NCI-H2196 treated with DMSO at 0.1 percent for 48 hours (cell line): ENCODE measurements around the gene TCF7L1.

Experiments
- DNase-seq: peaks from one replicate; lab custom pipeline; 2025; ENCODE audit not compliant: unreplicated experiment; lab: John Stamatoyannopoulos, UW

The TCF7L1 gene

DNA sequence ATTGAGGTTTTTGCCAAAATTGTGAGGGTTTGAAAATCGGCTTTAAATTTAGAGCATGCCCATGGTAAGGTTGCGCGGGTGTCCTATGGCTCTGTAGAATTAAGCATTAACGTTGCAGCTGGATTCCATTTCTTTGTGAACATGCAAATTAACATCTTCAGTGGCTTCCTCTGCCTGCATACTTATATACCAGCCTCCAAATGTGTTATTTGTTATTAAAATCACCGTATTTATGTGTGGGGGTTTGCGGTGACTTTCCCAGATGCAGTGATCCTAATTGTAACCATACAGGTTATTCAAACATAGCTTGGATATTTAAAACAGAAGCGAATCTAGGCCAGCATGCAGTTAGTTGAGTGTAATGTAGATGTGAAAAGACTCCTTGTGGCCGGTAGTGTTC lies 114.4 kb downstream of the TCF7L1 start:
- DNase-seq, result no peak

DNA sequence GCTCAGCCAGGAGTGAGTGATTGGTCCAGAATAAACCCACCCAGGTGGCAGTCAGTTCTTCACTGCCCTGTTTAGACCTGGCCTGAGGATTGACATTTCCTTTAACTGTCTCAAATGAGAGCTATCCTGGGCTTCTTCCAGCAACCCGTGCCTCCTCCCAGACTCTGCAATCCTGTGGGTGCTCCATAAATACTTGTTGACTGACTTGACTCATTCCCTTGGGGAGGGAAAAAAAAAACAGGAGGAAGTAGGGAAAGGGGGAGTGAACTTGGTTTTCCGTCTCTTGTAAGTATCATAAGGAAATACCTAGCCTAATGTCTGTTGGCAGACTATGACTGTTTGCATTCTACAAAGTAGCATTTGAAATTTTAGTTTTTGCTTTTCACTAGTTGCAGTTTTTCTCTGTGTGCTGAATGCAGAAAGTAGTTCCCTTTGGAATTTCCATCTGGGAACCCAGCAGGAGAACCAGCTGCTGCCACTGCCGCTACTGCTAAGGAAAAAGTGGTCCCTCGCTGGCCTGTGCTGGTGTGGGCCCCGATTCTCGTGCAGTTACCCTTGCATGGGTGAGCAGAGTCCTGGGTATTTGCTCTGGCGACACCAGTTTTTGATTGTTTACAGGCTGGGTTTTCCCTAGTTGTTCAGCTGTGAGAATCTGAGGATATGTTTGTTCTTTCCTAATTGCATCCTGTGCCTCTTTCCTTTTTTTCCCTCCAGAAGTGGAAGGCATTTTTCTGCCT lies 115.7 kb downstream of the TCF7L1 start:
- no peak for DNase-seq

DNA sequence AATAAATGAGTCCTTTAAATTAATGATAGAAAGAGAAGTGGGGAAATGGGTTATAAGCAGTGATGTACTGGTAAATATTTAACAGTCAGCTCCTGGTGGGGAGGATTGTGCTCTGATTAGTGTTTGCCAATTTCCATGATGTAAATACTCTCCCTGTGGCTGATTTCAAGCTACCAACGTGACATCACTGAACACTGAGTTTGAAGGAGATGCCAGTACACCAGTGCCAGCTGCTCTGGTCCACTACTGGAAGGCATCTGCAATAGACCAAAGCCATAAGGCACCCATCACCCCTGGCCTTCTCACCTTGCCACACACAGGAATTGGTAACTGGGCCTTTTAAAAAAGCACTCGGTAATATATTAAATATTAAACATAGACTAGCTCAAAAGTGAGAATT lies 116.9 kb downstream of the TCF7L1 start:
- no peak for DNase-seq

DNA sequence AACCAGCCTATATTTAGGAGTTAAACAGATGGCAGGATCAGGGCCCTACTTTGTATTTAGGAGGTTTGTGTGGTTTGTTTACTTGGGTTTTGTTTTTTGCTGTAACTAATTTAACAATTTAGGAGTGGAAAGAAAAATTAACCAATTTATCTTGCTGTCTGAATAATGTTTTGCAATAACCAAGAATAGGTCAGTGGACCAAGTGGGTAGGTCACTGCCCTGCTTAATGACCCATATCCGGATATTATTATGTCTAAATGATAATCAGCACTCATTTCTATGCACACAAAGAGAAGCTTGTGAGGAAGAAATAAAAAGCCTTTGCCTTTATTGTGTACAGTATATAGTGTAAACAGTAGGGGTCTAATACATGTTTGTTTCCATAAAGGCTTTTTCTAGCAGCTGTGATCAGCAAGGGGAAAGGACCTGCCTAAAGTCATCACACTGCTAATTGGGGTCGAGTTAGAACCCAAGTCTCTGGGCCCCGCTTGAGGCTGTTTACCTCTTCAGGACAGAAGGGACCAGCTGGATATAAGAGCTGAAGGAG lies 118.0 kb downstream of the TCF7L1 start:
- no peak for DNase-seq

DNA sequence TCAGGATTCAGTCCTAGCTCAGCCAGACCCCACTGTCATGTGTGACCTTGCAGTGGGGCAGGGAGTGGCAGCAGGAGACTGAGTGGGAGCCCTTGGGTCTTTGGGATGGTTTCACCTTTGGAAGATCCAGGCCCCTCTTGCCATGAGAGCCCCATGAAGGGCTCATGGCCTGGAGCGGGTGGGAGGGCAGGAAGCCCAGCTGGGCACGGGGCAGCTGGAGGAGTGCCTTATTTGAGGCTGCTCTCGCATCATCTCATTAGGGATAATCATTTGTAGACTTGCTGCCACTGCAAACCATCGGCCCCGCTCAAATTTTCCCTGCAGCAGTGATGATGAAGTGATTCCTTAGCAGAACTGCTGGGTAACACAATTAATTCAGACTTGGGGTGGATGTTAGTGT lies 120.7 kb downstream of the TCF7L1 start:
- no peak for DNase-seq

DNA sequence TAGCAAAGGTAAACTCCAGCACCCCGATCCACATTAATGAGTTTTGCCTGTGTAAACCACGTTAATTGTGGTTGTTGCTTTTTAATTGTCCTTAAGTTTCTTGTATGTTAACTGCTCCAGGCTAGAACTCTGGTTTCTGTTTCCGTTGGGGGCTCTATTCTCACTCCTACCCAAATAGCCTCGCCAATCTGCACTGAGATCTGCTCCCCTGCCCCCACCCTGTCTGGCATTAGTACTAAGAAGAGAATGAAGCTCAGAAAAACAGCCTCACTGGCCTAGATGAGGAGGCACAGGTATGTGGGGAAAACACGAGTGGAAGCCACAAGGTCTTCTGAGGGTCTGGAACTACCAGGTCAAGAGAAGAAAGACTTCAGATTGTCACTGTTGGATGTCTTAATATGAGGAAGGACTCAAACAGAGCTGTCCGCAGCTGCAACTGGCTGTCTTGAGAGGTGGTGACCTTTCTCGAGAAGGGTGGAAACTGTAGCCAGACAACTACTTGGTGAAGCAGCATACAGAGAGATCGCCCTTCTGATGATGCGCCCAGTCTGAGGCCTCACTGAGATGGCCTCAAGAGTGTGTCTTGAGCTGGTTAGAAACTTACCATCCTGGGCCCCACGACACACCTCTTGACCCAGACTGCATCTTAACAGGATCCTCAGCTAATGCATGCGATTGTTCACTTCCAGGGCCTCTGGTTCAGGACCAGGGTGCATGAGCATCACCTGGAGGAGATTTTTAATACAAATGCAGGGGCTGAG lies 121.5 kb downstream of the TCF7L1 start:
- DNase-seq, result no peak

DNA sequence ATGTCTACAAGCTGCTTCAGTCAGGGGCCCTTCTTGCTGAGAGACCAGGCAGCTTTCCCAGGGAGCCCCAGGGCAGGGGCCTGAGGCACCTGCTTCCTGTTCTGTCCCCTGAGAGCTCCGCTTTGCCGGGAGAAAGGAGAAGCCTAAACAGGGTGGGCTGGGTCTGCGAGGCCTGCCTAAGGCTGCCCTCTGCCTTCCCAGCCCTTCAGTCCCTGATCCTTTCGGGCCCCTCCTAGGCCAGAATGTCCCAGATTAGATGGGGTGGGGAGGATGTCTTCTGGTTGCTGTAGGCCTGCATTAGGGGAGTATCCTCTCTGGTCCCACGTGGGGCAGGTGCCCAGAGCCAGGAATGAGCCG lies 122.2 kb downstream of the TCF7L1 start:
- DNase-seq, result no peak

DNA sequence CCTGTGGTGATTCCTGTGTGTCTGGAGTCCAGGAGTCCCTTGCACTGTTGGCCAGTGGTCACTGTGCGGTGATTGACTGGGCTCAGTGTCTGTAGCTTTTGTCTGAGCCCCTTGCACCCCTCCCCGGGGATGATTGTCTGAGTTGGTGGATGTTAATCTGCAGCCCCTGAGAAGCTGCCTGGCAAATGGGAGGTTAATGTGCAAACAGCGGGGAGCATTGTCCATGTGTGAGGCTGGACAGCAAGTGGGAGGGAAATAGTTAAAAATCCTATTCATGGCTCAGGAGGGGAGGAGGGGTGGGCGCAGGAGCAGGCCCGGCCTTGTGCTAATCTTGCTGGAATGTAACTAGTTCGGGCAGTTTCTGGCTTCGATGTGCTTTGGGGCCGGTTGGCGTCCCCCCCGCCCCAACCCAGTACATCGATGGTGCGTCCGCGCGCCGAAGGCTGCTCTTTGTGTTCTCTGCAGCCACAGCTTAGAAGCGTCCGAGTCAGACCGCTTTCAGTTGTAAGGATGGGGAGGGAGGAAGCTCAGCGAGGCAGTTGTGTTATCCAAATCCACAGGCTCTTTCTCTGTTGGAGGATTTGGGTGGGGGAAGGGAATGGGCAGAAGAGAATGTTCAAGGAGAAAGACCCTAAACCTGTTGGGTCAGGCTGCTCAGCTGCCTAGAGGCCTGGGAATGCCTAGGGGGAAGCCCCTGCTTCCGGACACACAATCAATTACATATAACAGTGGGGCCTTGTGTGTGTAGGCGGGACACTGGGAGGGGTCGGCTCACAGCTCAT lies 122.8 kb downstream of the TCF7L1 start:
- no peak for DNase-seq

DNA sequence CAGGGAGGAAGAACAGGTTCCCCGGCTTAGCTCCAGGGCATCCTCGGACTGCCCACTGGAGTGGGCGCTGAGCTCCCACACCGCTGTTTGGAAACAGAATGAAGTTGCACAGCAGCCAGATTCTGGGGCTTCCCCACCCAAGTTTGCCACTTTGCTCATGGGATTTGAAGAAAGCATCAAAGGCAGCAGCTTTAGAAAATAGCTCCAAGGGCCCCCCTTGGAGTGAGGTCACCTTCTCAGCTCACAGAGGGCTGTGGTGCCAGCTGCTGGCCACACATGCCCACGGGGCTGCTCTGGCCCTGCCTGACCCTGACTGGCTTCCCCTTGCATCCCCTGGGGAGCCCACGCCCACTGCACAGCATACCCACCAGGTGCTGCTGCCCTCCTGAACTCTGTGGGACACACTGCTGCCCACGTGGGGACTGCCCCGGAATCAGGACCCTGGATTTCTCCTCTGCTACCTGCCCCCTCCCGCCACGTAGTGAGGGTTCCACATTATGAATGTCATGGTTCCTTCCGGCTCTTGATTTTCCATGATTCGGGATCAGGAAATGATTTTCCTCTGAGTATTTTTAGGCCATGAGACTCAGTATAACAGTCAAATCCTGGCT lies 124.3 kb downstream of the TCF7L1 start:
- no peak for DNase-seq

DNA sequence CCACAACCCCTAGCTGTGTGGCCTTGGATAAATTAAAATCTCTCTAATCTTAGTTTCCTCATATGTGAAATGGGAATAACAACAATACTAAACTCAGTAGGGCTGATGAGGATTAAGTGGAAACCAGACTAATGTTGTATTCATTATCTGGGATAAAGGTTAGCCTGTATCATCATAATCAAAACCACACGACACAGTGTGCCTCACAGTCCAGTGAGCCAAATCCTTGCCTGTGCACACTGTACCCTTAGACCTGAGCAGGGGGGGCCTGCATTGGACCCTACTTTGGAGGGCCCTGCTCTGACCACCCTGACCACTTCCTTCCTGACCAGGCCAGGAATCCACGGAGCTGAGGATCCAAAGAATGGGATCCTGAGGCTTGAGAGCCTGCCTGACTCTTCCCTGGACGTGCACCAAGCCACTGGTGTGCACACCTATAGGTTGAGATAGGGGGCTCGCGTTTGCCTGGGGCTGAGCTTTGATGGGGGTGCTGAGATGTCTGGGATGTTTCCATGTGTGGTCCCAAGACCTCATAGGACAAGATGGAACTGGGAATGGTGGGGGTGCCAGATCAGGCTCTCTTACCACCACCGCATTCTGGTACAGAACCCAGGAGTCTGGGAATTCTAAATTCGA lies 124.9 kb downstream of the TCF7L1 start:
- no peak for DNase-seq

DNA sequence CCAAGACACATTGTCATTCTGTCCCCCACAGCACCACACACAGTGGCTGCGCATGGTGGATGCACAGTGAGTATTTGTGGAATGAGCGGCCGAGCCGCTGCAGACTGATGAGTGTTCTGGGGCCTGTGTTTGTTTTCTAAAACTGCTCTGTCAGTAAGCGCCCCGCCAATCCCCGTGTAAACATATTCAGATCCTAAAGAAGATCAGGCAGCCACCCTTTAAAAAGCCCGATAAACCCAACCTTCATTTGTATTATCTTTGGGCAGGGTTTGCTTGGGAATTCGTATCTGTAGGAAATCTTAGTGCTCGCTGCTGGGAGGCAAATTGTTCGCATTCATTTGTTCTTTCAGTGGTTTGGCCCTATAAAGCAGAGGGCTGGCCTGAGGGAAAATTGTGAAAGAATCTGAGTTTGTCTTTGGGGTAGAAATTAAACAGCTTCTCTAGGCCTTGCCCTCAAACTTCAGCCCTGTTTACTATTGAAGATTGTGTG lies 126.0 kb downstream of the TCF7L1 start:
- DNase-seq, result no peak

DNA sequence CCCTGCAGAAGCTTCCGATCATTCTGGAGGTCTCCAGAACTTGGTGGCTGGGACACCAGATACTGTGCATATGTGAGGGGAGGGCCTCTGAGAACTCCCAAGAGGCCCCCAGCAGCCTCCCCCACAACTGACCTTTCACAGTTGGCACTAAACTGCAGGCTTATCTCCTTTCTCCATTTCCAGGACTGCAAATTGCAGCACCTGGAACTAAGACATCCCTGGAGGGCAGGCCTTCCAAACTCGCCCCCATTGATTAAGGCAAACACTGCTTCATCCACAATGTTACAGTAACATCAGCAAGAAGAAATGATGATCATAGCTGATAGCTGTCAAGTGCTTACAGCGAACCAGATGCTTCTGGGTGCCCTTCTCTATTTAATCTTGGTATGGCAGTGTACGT lies 126.7 kb downstream of the TCF7L1 start:
- DNase-seq, result no peak

DNA sequence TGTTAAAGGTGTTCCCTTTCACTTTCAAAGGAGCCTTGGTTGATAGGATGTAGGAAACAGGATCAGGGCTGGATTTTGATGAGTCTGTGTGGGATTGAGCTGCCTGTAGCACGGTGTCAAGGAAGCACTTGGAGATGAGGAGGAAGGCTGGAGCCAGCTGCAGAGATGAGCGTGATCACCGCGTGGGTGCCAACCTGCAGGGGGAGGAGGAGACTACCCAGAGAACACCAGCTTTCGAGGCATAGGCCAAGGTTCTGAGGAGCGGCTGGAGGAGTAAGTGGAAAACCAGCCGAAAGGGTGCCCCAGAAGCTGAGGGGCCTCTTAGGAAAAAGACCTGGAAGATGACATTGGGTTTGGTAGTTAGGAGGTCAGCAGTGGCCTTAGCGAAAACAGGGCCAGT lies 130.4 kb downstream of the TCF7L1 start:
- no peak for DNase-seq

DNA sequence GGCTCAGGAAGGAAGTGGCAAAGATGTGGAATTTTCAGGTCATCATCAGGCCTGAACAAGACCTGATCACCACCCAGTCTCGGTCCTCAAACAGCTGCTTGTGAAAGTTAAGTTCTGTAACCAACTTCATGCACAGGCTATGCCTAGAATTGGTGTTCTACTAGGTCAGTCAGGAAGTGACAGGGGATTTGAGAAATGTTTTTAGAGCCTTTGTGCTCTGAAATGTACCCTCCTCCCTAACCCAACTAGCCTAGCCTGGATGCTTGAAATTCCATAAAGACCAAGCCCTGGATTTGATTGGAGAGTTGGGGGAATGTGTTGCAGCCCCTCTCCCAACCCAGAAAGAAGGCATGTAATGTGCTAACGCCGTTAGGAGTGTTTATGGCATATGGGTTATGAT lies 131.3 kb downstream of the TCF7L1 start:
- no peak for DNase-seq

DNA sequence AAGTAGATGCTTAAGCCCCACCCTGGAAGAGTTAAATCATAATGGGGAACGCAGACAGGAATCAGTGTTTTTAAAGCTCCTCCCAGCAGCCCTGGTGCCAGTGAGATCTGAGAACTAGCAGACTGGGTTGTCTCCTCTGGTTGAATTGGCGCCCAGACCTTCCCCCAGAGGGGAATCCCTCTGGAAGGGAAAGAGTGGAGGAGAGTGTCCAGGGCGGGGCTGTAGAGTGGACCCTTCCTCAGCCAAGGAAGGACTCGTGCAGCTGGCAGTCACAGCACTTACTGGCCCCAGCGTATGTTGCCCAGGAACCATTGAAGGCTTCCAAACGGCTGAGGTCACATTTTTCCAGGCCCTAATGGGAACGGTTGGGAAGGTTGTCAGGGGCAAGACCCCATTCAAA lies 132.1 kb downstream of the TCF7L1 start:
- DNase-seq, result no peak

DNA sequence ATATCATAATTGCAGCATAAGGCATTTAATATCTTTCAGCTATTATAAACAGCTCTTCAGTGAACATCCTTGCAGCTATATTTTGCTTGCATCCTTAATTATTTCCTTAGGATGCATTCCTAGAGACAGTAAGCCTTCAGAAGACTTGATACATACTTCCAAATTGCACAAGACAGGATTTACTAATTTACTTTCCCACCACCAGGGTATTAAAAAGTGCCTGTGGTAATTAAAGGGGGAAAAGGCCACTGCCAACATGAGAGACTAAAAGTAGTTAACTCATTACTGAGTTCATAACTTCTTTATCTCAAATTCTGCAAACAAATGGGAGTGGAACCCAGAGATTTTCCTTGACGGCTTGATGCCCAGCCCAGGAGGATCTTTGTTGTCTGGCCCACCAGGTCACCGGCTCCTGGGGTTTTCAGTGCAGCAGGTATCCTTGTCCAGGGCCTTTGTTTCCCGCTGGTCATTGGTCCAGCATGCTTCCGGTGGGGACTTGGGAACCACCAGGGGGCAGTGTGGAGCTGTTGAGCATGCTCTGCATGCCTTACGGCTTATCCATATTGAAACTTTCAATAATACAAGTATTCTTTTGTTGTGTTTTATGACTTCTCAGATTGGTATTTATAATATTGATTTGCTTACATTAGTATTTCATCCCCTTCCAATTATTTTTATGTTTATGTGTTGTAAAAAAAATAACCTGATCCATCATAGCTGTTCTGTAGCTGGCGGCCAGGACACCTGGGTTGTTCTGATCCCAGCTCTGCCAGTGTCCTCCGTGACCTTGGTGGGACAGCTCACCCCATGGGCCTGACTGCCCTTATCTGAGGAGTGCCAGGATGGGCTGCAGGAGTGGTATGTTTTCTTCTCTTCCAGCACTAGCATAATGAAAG lies 133.2 kb downstream of the TCF7L1 start:
- no peak for DNase-seq

DNA sequence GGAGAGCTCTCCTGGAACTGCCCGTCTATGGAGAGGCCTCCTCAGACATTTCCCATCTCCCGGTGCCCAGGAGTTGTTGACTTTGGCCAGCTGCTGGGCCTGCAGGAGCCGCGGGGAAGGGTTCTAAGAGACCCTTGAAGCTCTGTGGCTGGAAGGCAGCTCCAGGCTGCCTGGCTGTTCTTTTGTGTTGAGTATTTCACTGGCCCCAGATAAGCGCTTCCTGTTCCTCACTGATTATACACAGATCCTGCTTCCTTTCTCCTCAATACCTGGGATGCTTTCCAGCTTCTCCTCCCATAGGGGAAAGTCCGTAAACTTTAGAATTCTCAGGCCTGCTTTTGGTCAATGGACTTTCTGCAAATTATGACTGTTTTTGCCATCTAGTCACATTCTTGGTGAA lies 136.8 kb downstream of the TCF7L1 start:
- DNase-seq, result no peak

DNA sequence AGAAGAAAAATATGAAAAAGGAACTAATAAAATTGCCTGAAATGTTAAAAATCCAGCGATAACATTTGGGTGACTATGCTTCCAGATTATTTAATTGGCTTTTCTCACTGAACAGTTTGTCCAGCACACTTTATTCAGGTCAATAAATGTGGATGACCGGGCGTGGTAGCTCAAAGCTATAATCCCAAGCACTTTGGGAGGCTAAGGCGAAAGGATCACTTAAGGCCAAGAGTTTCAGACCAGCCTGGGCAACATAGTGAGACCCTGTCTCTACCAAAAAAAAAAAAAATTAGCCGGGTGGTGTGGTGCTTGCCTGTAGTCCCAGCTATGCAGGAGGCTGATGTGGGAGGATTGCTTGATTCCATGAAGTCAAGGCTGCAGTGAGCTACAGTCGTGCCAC lies 139.2 kb downstream of the TCF7L1 start:
- DNase-seq, result no peak
